Measurements from ENCODE around the gene PODNL1. TPM values are rescaled to one million over a fixed set of nuclear protein-coding genes. Genes with fewer than 3 reads are reported as not detected.

The PODNL1 gene
- total and polyA plus RNA-seq, 2 of the 13 experiments (the other 11 are each of a cell fraction or from before 2014, with no cell fraction given): 0.18 TPM; not detected in 1

DNA sequence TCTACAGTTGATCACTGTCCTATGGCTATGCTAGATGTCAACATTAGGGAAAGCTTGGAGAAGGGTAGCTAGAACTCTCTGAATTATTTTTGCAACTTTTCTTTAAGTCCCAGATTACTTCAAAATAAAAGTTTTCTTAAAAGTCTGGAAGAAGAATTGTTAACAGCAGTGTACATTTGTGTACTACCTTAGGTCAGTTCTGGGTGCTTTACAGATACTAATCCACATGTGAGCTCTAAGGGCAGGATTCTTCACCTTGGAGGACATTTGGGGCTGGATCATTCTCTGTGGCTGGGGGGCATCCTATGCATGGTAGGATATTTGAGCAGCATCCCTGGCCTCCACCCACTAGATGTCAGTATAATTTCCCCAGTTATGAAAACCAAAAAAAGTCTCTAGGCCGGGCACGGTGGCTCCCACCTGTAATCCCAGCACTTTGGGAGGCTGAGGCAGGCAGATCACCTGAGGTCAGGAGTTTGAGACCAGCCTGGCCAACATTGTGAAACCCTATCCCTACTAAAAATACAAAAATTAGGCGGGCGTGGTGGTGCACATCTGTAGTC, 35.1 kb downstream of the PODNL1 start (continued):
- TF ChIP-seq, protein P1, sequence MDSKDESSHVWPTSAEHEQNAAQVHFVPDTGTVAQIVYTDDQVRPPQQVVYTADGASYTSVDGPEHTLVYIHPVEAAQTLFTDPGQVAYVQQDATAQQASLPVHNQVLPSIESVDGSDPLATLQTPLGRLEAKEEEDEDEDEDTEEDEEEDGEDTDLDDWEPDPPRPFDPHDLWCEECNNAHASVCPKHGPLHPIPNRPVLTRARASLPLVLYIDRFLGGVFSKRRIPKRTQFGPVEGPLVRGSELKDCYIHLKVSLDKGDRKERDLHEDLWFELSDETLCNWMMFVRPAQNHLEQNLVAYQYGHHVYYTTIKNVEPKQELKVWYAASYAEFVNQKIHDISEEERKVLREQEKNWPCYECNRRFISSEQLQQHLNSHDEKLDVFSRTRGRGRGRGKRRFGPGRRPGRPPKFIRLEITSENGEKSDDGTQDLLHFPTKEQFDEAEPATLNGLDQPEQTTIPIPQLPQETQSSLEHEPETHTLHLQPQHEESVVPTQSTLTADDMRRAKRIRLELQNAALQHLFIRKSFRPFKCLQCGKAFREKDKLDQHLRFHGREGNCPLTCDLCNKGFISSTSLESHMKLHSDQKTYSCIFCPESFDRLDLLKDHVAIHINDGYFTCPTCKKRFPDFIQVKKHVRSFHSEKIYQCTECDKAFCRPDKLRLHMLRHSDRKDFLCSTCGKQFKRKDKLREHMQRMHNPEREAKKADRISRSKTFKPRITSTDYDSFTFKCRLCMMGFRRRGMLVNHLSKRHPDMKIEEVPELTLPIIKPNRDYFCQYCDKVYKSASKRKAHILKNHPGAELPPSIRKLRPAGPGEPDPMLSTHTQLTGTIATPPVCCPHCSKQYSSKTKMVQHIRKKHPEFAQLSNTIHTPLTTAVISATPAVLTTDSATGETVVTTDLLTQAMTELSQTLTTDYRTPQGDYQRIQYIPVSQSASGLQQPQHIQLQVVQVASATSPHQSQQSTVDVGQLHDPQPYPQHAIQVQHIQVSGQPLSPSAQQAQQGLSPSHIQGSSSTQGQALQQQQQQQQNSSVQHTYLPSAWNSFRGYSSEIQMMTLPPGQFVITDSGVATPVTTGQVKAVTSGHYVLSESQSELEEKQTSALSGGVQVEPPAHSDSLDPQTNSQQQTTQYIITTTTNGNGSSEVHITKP (CRISPR knock-in tag; IDR thresholded peaks at IDR 0.05; ENCODE audit: low read depth): no peak
- TF ChIP-seq ATF7-NPFF (CRISPR knock-in tag; IDR thresholded peaks at IDR 0.05; ENCODE audit: low read depth) (no peak), ZMAT3 (CRISPR knock-in tag; conservative IDR thresholded peaks at IDR 0.05) (no peak), CEBPB (IDR thresholded peaks at IDR 0.05; ENCODE audit: borderline replicate concordance, low read depth, low read length) (no peak), SRY (CRISPR knock-in tag; IDR thresholded peaks at IDR 0.05) (no peak), ASH2L (IDR thresholded peaks at IDR 0.05; ENCODE audit: insufficient read length, low read depth, low read length) (no peak), EHMT2 (IDR thresholded peaks at IDR 0.05; ENCODE audit: borderline replicate concordance, low read depth, low read length) (no peak), ZFP82 (CRISPR knock-in tag; IDR thresholded peaks at IDR 0.05; ENCODE audit: borderline replicate concordance) (no peak), ZNF224 (CRISPR knock-in tag; IDR thresholded peaks at IDR 0.05) (no peak), GTF2F1 (IDR thresholded peaks at IDR 0.05; ENCODE audit: low read length) (no peak), ZZZ3 (CRISPR knock-in tag; IDR thresholded peaks at IDR 0.05; ENCODE audit: borderline replicate concordance) (no peak), SOX13 (IDR thresholded peaks at IDR 0.05) (no peak), SOX13 (CRISPR knock-in tag; conservative IDR thresholded peaks at IDR 0.05 in 1 of 2, IDR thresholded peaks at IDR 0.05 in 1 of 2) (no peak), CCAR2 (optimal IDR thresholded peaks at IDR 0.05; ENCODE audit: low read depth, low read length) (no peak)
- TF ChIP-seq, protein P2, sequence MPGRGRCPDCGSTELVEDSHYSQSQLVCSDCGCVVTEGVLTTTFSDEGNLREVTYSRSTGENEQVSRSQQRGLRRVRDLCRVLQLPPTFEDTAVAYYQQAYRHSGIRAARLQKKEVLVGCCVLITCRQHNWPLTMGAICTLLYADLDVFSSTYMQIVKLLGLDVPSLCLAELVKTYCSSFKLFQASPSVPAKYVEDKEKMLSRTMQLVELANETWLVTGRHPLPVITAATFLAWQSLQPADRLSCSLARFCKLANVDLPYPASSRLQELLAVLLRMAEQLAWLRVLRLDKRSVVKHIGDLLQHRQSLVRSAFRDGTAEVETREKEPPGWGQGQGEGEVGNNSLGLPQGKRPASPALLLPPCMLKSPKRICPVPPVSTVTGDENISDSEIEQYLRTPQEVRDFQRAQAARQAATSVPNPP (CRISPR knock-in tag; IDR thresholded peaks at IDR 0.05): no peak
- TF ChIP-seq, protein P3, sequence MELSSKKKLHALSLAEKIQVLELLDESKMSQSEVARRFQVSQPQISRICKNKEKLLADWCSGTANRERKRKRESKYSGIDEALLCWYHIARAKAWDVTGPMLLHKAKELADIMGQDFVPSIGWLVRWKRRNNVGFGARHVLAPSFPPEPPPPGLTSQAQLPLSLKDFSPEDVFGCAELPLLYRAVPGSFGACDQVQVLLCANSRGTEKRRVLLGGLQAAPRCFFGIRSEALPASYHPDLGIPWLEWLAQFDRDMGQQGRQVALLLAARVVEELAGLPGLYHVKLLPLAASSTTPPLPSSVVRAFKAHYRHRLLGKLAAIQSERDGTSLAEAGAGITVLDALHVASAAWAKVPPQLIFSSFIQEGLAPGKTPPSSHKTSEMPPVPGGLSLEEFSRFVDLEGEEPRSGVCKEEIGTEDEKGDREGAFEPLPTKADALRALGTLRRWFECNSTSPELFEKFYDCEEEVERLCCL (CRISPR knock-in tag; IDR thresholded peaks at IDR 0.05; ENCODE audit: borderline replicate concordance): no peak
- TF ChIP-seq, protein P4, sequence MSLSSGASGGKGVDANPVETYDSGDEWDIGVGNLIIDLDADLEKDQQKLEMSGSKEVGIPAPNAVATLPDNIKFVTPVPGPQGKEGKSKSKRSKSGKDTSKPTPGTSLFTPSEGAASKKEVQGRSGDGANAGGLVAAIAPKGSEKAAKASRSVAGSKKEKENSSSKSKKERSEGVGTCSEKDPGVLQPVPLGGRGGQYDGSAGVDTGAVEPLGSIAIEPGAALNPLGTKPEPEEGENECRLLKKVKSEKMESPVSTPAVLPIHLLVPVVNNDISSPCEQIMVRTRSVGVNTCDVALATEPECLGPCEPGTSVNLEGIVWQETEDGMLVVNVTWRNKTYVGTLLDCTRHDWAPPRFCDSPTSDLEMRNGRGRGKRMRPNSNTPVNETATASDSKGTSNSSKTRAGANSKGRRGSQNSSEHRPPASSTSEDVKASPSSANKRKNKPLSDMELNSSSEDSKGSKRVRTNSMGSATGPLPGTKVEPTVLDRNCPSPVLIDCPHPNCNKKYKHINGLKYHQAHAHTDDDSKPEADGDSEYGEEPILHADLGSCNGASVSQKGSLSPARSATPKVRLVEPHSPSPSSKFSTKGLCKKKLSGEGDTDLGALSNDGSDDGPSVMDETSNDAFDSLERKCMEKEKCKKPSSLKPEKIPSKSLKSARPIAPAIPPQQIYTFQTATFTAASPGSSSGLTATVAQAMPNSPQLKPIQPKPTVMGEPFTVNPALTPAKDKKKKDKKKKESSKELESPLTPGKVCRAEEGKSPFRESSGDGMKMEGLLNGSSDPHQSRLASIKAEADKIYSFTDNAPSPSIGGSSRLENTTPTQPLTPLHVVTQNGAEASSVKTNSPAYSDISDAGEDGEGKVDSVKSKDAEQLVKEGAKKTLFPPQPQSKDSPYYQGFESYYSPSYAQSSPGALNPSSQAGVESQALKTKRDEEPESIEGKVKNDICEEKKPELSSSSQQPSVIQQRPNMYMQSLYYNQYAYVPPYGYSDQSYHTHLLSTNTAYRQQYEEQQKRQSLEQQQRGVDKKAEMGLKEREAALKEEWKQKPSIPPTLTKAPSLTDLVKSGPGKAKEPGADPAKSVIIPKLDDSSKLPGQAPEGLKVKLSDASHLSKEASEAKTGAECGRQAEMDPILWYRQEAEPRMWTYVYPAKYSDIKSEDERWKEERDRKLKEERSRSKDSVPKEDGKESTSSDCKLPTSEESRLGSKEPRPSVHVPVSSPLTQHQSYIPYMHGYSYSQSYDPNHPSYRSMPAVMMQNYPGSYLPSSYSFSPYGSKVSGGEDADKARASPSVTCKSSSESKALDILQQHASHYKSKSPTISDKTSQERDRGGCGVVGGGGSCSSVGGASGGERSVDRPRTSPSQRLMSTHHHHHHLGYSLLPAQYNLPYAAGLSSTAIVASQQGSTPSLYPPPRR (CRISPR knock-in tag; IDR thresholded peaks at IDR 0.05; ENCODE audit: borderline replicate concordance): no peak
- TF ChIP-seq, protein P5, sequence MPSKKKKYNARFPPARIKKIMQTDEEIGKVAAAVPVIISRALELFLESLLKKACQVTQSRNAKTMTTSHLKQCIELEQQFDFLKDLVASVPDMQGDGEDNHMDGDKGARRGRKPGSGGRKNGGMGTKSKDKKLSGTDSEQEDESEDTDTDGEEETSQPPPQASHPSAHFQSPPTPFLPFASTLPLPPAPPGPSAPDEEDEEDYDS (CRISPR knock-in tag; IDR thresholded peaks at IDR 0.05): no peak
